A172 (cell line): Measurements from ENCODE around the gene PLOD2. TPM values are rescaled to one million over a fixed set of nuclear protein-coding genes. Genes with fewer than 3 reads are reported as not detected.

ENCODE experiments used
- DNase-seq: peaks from one replicate; pipeline ENCODE4 v3.0.0-alpha.2; 2015; ENCODE audit warnings: low spot score
- total RNA-seq: library from RNA; depleted of rRNA; stranded (reverse); fragments of >200 nt; shearing (Covaris generic); gene quantifications from 2 replicates; pipeline ENCODE4 v1.2.3, GENCODE V29; 2014; rRNA removed

PLOD2 gene
- total RNA-seq, 1 experiment from 2014 or later = 104 TPM

GRCh38 chr3:146047485-146047884 is 113.5 kb downstream of the PLOD2 start:
- DNase-seq = no peak

GRCh38 chr3:146044046-146044445 is 116.9 kb downstream of the PLOD2 start:
- no peak for DNase-seq

- DNase-seq = no peak
Observed at GRCh38 chr3:146040630-146041029, 120.4 kb downstream of the PLOD2 start.

- no peak for DNase-seq
Observed at GRCh38 chr3:146037697-146038096, 123.3 kb downstream of the PLOD2 start.

GRCh38 chr3:146036281-146036680 is 124.7 kb downstream of the PLOD2 start:
- DNase-seq = no peak

- DNase-seq = no peak
Observed at GRCh38 chr3:146035366-146035765, 125.6 kb downstream of the PLOD2 start.

GRCh38 chr3:146033950-146034349 is 127.0 kb downstream of the PLOD2 start:
- DNase-seq = no peak

GRCh38 chr3:146026547-146026946 is 134.4 kb downstream of the PLOD2 start:
- no peak for DNase-seq

- DNase-seq = no peak
Observed at GRCh38 chr3:146024260-146024659, 136.7 kb downstream of the PLOD2 start.

GRCh38 chr3:146020969-146021368 is 140.0 kb downstream of the PLOD2 start:
- no peak for DNase-seq

- peak; percentile 14 for DNase-seq
Observed at GRCh38 chr3:146019508-146019907, 141.5 kb downstream of the PLOD2 start.

Other genes with a start within 250 kb of the PLOD2 start
- 10.5 and 13.7 TPM in 2 replicates for gene PLSCR4, start 89.9 kb upstream of the PLOD2 start, total RNA-seq